Gastroesophageal sphincter (tissue), 4 donors: Measurements from ENCODE around the gene TMEM181. TPM values are rescaled to one million over a fixed set of nuclear protein-coding genes. Genes with fewer than 3 reads are reported as not detected.

Experiments used
- ATAC-seq: fragments of 150-250 bp; one replicate; pipeline ENCODE4 v1.9.1; 2016; ENCODE audit warnings: mild to moderate bottlenecking, moderate library complexity
- H3K27ac ChIP-seq, 4 donors: fragments of 200-600 bp; sonication (generic) in 3 of 4; 1 replicate in 3 of 4; 2 replicates in 1 of 4; pipeline ENCODE4 v1.5.1; 2016 to 2019
- H3K27me3 ChIP-seq: fragments of 200-600 bp; sonication (generic); one replicate; pipeline ENCODE4 v1.5.1; 2019
- H3K36me3 ChIP-seq, 2 donors: fragments of 200-600 bp; sonication (generic); one replicate each; pipeline ENCODE4 v1.5.1; 2019; ENCODE audit warnings: control low read depth in 1 of 2
- H3K4me1 ChIP-seq, 3 donors: fragments of 200-600 bp; sonication (generic); 1 replicate in 2 of 3; 2 replicates in 1 of 3; pipeline ENCODE4 v1.5.1; 2016 to 2019; ENCODE audit warnings: control low read depth in 2 of 3
- H3K4me3 ChIP-seq, 2 donors: fragments of 200-600 bp; sonication (generic); one replicate each; pipeline ENCODE4 v1.5.1; 2019; ENCODE audit warnings: mild to moderate bottlenecking in 1 of 2, moderate library complexity in 1 of 2
- H3K9me3 ChIP-seq, 3 donors: fragments of 200-600 bp; sonication (generic); one replicate each; pipeline ENCODE4 v1.5.1; 2017 to 2019; ENCODE audit warnings: control low read depth in 2 of 3
- CTCF ChIP-seq, 4 experiments: fragments of 200-600 bp in 2 of 4; fragments of 450-650 bp in 2 of 4; sonication (generic) in 1 of 4; IDR thresholded peaks; one replicate each; pipeline ENCODE4 v1.5.1; 2017 to 2019; ENCODE audit warnings: antibody characterized with exemption in 4 of 4, mild to moderate bottlenecking in 2 of 4, moderate library complexity in 2 of 4
- EP300 ChIP-seq: sonication (generic); formaldehyde crosslinking; IDR thresholded peaks from one replicate; pipeline ENCODE4 v1.6.1; 2017; ENCODE audit warnings: antibody characterized with exemption, mild to moderate bottlenecking
- POLR2A ChIP-seq, 2 donors: fragments of 450-650 bp; IDR thresholded peaks; one replicate each; pipeline ENCODE4 v1.6.1; 2017; ENCODE audit warnings: antibody characterized with exemption in 2 of 2, mild to moderate bottlenecking in 2 of 2, moderate library complexity in 1 of 2
- POLR2AphosphoS5 ChIP-seq: sonication (generic); formaldehyde crosslinking; IDR thresholded peaks from one replicate; pipeline ENCODE4 v1.6.1; 2017; ENCODE audit warnings: antibody characterized with exemption
- WGBS, 2 donors: methylation state at CpG; one replicate each; pipeline ENCODE4 v1.1.5; 2018; ENCODE audit warnings: low coverage in 1 of 2; 5-methylcytosine and 5-hydroxymethylcytosine counted together
- total RNA-seq, 4 donors: library from RNA; depleted of rRNA; stranded (reverse); fragments of >200 nt; gene quantifications; one replicate each; pipeline ENCODE4 v1.1.0, GENCODE V29; 2016

The TMEM181 gene
- total RNA-seq, 4 donors from 2014 or later = 26.8 to 38.3 (median 29.3) TPM

- H3K27ac ChIP-seq = peak overlapping the region in 3 of 4 donors; percentile 67 to 78 (median 74)
- ATAC-seq = no peak
- peak overlapping the region in 1 of 2 donors; percentile 31 for H3K4me3 ChIP-seq
- H3K4me1 ChIP-seq = peaks cover 0 to 6% (median 0%) of the 10 kb centered on the region in 3 donors
- no peaks in the 10 kb centered on the region for H3K9me3 ChIP-seq
- H3K36me3 ChIP-seq = no peaks in the 10 kb centered on the region
- WGBS, 2 donors = 61 to 65% methylated on average over 3 of the region's 3 CpGs
- no peaks in the 10 kb centered on the region for H3K27me3 ChIP-seq
- TF ChIP-seq CTCF (IDR thresholded peaks at IDR 0.05) = no peak
- TF ChIP-seq POLR2AphosphoS5 = no peak
- no peak for TF ChIP-seq POLR2A (IDR thresholded peaks at IDR 0.05)
- no peak for TF ChIP-seq EP300
These were observed 102.7 kb downstream of the TMEM181 start for GRCh38 chr6:158662607-158662953.

- Histone ChIP-seq H3K27ac (peak overlapping the region; percentile 10 to 78 (median 70)), H3K4me1 (peaks cover 0 to 6% (median 0%) of the 10 kb centered on the region in 3 donors), H3K36me3 (no peaks in the 10 kb centered on the region), H3K9me3 (no peaks in the 10 kb centered on the region), H3K4me3 (peak overlapping the region in 1 of 2 donors; percentile 31), H3K27me3 (no peaks in the 10 kb centered on the region)
- 35 to 46% methylated on average over 14 to 21 of the region's 27 CpGs for WGBS, 2 donors
- peak; percentile 33 for ATAC-seq
- TF ChIP-seq EP300 (no peak), POLR2A (IDR thresholded peaks at IDR 0.05) (peak in 1 of 2 donors; percentile 18)
These were observed 103.2 kb downstream of the TMEM181 start for GRCh38 chr6:158662954-158663624.

GRCh38 chr6:158663625-158664165, 103.8 kb downstream of the TMEM181 start:
- Histone ChIP-seq H3K4me1 (peaks cover 0 to 6% (median 0%) of the 10 kb centered on the region in 3 donors), H3K4me3 (peak overlapping the region in 1 of 2 donors; percentile 31), H3K27me3 (no peaks in the 10 kb centered on the region), H3K36me3 (no peaks in the 10 kb centered on the region), H3K9me3 (no peaks in the 10 kb centered on the region), H3K27ac (peak overlapping the region; percentile 10 to 78 (median 70))
- TF ChIP-seq POLR2AphosphoS5 (no peak), EP300 (no peak), CTCF (IDR thresholded peaks at IDR 0.05) (no peak)
- ATAC-seq = no peak
- WGBS, 2 donors = 28 to 48% methylated on average over 10 to 11 of the region's 11 CpGs

- TF ChIP-seq POLR2AphosphoS5 (no peak), CTCF (IDR thresholded peaks at IDR 0.05) (no peak), POLR2A (IDR thresholded peaks at IDR 0.05) (no peak), EP300 (no peak)
- 80 to 94% methylated on average over 1 to 11 of the region's 18 CpGs for WGBS, 2 donors
- no peak for ATAC-seq
These were observed 105.4 kb downstream of the TMEM181 start for GRCh38 chr6:158665332-158665731.

GRCh38 chr6:158666628-158667359, 106.9 kb downstream of the TMEM181 start:
- peak; percentile 72 for ATAC-seq
- peak overlapping the region in 2 of 4 donors; percentile 12 to 37 for H3K27ac ChIP-seq
- peak in 1 of 2 donors; percentile 6 for TF ChIP-seq POLR2A (IDR thresholded peaks at IDR 0.05)
- TF ChIP-seq EP300 = no peak
- H3K4me3 ChIP-seq = no peak overlapping the region
- H3K4me1 ChIP-seq = peaks cover 0 to 6% (median 0%) of the 10 kb centered on the region in 3 donors
- H3K36me3 ChIP-seq = no peaks in the 10 kb centered on the region
- WGBS, 2 donors = 84 to 87% methylated on average over 14 of the region's 14 CpGs
- H3K27me3 ChIP-seq = no peaks in the 10 kb centered on the region
- H3K9me3 ChIP-seq = no peaks in the 10 kb centered on the region

More at GRCh38 chr6:158665332-158665731, 105.4 kb downstream of the TMEM181 start:
- H3K9me3 ChIP-seq = no peaks in the 10 kb centered on the region
- H3K4me1 ChIP-seq = peaks cover 0 to 6% (median 0%) of the 10 kb centered on the region in 3 donors
- peak overlapping the region in 1 of 4 donors; percentile 78 for H3K27ac ChIP-seq
- H3K36me3 ChIP-seq = no peaks in the 10 kb centered on the region
- H3K27me3 ChIP-seq = no peaks in the 10 kb centered on the region
- no peak overlapping the region for H3K4me3 ChIP-seq
